K562 (cell line): ENCODE results near the gene IL15RA.

Experiments
- BRCA1 ChIP-seq, 2 experiments: fragments of 450-650 bp in 1 of 2; sonication (generic) in 1 of 2; formaldehyde crosslinking in 1 of 2; IDR thresholded peaks; 2 replicates each; pipeline versions ENCODE4 v1.5.0 to v1.6.1; 2017 to 2020; ENCODE audit warnings: mild to moderate bottlenecking in 1 of 2, missing genetic modification reagents in 1 of 2
- SREBF1 ChIP-seq: fragments of 150-350 bp; IDR thresholded peaks from 2 replicates; pipeline ENCODE4 v1.6.1; 2014; ENCODE audit warnings: antibody characterized with exemption, low read depth, low read length, borderline replicate concordance

DNA sequence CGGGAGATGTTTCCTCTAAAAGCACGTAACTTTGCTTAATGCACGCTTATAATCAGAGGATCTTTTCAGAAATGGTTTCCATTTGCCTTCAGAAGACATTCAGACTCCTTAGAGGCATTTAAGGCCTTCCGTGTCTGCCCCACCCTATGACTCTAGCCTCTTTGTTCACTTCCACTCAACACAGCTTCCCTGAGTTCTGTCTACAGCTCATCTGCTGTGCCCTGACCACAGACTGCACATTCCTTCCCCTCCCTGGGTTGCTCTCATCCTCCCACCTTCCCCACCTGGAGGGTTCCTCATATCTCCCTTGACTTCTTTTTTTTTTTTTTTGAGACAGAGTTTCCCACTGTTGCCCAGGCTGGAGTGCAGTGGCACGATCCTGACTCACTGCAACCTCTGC is 70.7 kb downstream of the IL15RA start:
- no peak for TF ChIP-seq BRCA1 (IDR thresholded peaks at IDR 0.05)
- TF ChIP-seq BRCA1 (CRISPR knock-in tag; IDR thresholded peaks at IDR 0.05), result no peak
- no peak for TF ChIP-seq SREBF1
